IMR-90 (cell line): ENCODE data around the gene EVA1A. TPM values are rescaled to one million over a fixed set of nuclear protein-coding genes. Genes with fewer than 3 reads are reported as not detected.

Experiments
- ATAC-seq: fragments of 200-7000 bp; cut with Tn5 transposase; 2 replicates; pipeline ENCODE4 v1.9.1; 2020; ENCODE audit warnings: low read depth, mild to moderate bottlenecking, moderate library complexity
- BruUV-seq: library from RNA; stranded (reverse); fragments of 400-500 nt; replicated peaks from 2 replicates; lab custom pipeline; 2021; lab: Mats Ljungman, UMichigan
- CTCF ChIA-PET: fragments of 300-600 bp; formaldehyde crosslinking; extraction: SDS; loops from one replicate; lab custom pipeline; 2021; ENCODE audit warnings: antibody characterized with exemption; lab: Yijun Ruan, JAX
- POLR2A ChIA-PET: fragments of 300-600 bp; sonication (Branson Sonifier 250); formaldehyde crosslinking; loops from one replicate; lab custom pipeline; 2022; ENCODE audit warnings: antibody characterized with exemption; ENCODE audit not compliant: unreplicated experiment; lab: Charles Lee
- DNase-seq: peaks from one replicate; pipeline ENCODE4 v3.0.0; 2013
- H2AFZ ChIP-seq: replicated peaks from 2 replicates; pipeline ENCODE3; 2013; ENCODE audit warnings: low read length, mild to moderate bottlenecking; ENCODE audit not compliant: poor library complexity
- H2AK5ac ChIP-seq: 2 replicates; pipeline ENCODE4 v1.6.1; 2013; ENCODE audit warnings: low read depth, low read length, inconsistent platforms
- H2AK9ac ChIP-seq: replicated peaks from 2 replicates; pipeline ENCODE3; 2013; ENCODE audit warnings: mild to moderate bottlenecking, low read depth, low read length, moderate library complexity; ENCODE audit not compliant: poor library complexity
- H2BK120ac ChIP-seq: 2 replicates; pipeline ENCODE4 v1.6.1; 2013; ENCODE audit warnings: low read depth, low read length, inconsistent platforms
- H2BK15ac ChIP-seq: 3 replicates; pipeline ENCODE4 v1.6.1; 2013; ENCODE audit warnings: low read depth, low read length, inconsistent platforms
- H2BK20ac ChIP-seq: 2 replicates; pipeline ENCODE4 v1.6.1; 2013; ENCODE audit warnings: low read depth, mild to moderate bottlenecking, inconsistent platforms, low read length, moderate library complexity
- H2BK5ac ChIP-seq: 2 replicates; pipeline ENCODE4 v1.6.1; 2013; ENCODE audit warnings: mild to moderate bottlenecking, low read depth, low read length, inconsistent platforms; ENCODE audit not compliant: poor library complexity, severe bottlenecking
- H3K14ac ChIP-seq: replicated peaks from 2 replicates; pipeline ENCODE4 v1.6.1; 2013; ENCODE audit warnings: low read depth, low read length, inconsistent platforms
- H3K18ac ChIP-seq: 2 replicates; pipeline ENCODE4 v1.6.1; 2013; ENCODE audit warnings: low read depth, low read length, control low read depth
- H3K23ac ChIP-seq: 2 replicates; pipeline ENCODE4 v1.6.1; 2013; ENCODE audit warnings: low read depth, low read length, inconsistent platforms
- H3K27ac ChIP-seq: 2 replicates; pipeline ENCODE4 v1.5.1; 2013; ENCODE audit warnings: mild to moderate bottlenecking, control low read depth, low read length; ENCODE audit not compliant: insufficient read depth
- H3K27me3 ChIP-seq: 2 replicates; pipeline ENCODE4 v1.6.1; 2013; ENCODE audit warnings: low read length; ENCODE audit not compliant: control insufficient read depth, insufficient read depth
- H3K36me3 ChIP-seq: 2 replicates; pipeline ENCODE4 v1.6.1; 2013; ENCODE audit warnings: low read length, mixed read lengths; ENCODE audit not compliant: control insufficient read depth, insufficient read depth
- H3K4ac ChIP-seq: 2 replicates; pipeline ENCODE4 v1.6.1; 2013; ENCODE audit warnings: low read depth, low read length, inconsistent platforms
- H3K4me1 ChIP-seq: 2 replicates; pipeline ENCODE4 v1.6.1; 2013; ENCODE audit warnings: low read length, mixed read lengths; ENCODE audit not compliant: control insufficient read depth, insufficient read depth
- H3K4me2 ChIP-seq: 2 replicates; pipeline ENCODE4 v1.6.1; 2013; ENCODE audit warnings: low read depth, mild to moderate bottlenecking, control low read depth, low read length, moderate library complexity
- H3K4me3 ChIP-seq: 2 replicates; pipeline ENCODE4 v1.5.1; 2013; ENCODE audit warnings: low read depth, mild to moderate bottlenecking, control low read depth, low read length, moderate library complexity; ENCODE audit not compliant: insufficient read depth
- H3K56ac ChIP-seq: 2 replicates; pipeline ENCODE4 v1.6.1; 2013; ENCODE audit warnings: low read length, inconsistent platforms; ENCODE audit not compliant: insufficient read depth; ENCODE audit errors: extremely low read depth
- H3K79me1 ChIP-seq, 2 experiments: 2 replicates each; pipeline ENCODE4 v1.6.1; 2013; ENCODE audit warnings: low read length in 2 of 2, inconsistent platforms in 1 of 2, low read depth in 1 of 2
- H3K9ac ChIP-seq: 2 replicates; pipeline ENCODE4 v1.6.1; 2013; ENCODE audit warnings: low read depth, low read length, control low read depth
- H3K9me1 ChIP-seq: 2 replicates; pipeline ENCODE4 v1.6.1; 2013; ENCODE audit warnings: low read length, inconsistent platforms; ENCODE audit not compliant: insufficient read depth
- H3K9me3 ChIP-seq: 2 replicates; pipeline ENCODE4 v1.6.1; 2013; ENCODE audit warnings: low read length; ENCODE audit not compliant: control insufficient read depth, insufficient read depth
- H4K20me1 ChIP-seq: 2 replicates; pipeline ENCODE4 v1.6.1; 2013; ENCODE audit warnings: low read length, inconsistent platforms; ENCODE audit not compliant: insufficient read depth
- H4K5ac ChIP-seq: 2 replicates; pipeline ENCODE4 v1.6.1; 2013; ENCODE audit warnings: mild to moderate bottlenecking, low read depth, low read length, control low read depth
- H4K8ac ChIP-seq, 2 experiments: 2 replicates each; pipeline ENCODE4 v1.6.1; 2013; ENCODE audit warnings: low read depth in 2 of 2, low read length in 2 of 2, control low read depth in 1 of 2, inconsistent platforms in 1 of 2
- H4K91ac ChIP-seq: 2 replicates; pipeline ENCODE4 v1.6.1; 2013; ENCODE audit warnings: low read depth, low read length, inconsistent platforms; ENCODE audit not compliant: insufficient read depth
- CHD1 ChIP-seq: IDR thresholded peaks from 2 replicates; pipeline ENCODE4 v1.6.1; 2012; ENCODE audit warnings: low read depth, low read length, improper control_type of control experiment
- ELK1 ChIP-seq: fragments of 150-350 bp; IDR thresholded peaks from 2 replicates; pipeline ENCODE4 v1.6.1; 2016; ENCODE audit warnings: low read depth, mild to moderate bottlenecking, low read length, moderate library complexity, borderline replicate concordance
- MAFK ChIP-seq: IDR thresholded peaks from 2 replicates; pipeline ENCODE4 v1.6.1; 2012; ENCODE audit warnings: low read depth, low read length, improper control_type of control experiment
- NFE2L2 ChIP-seq: fragments of 150-350 bp; IDR thresholded peaks from 2 replicates; pipeline ENCODE4 v1.6.1; 2016; ENCODE audit warnings: low read depth, mild to moderate bottlenecking, low read length
- RCOR1 ChIP-seq: IDR thresholded peaks from 2 replicates; pipeline ENCODE4 v1.6.1; 2012; ENCODE audit warnings: mild to moderate bottlenecking, low read length, improper control_type of control experiment; ENCODE audit not compliant: insufficient replicate concordance
- SMC3 ChIP-seq: fragments of 150-350 bp; IDR thresholded peaks from 2 replicates; pipeline ENCODE4 v1.6.1; 2016; ENCODE audit warnings: low read depth, mild to moderate bottlenecking, antibody characterized with exemption, low read length, moderate library complexity
- dilution Hi-C: fragments of 300-500 bp; cut with HindIII; formaldehyde crosslinking; loops from one replicate; pipeline ENCODE4 v1.14.3; 2018; ENCODE audit warnings: low sequenced_read_pairs; ENCODE audit not compliant: unreplicated experiment
- in situ Hi-C: fragments of 300-500 bp; cut with MboI; formaldehyde crosslinking; loops from 3 replicates; pipeline ENCODE4 v1.14.3; 2019; ENCODE audit warnings: low sequenced_read_pairs, inconsistent platforms, mixed read lengths
- intact Hi-C: fragments of 100-400 bp; cut with micrococcal nuclease; formaldehyde crosslinking; loops from 2 replicates; pipeline ENCODE4 v1.10.0; 2022
- polyA plus RNA-seq, 3 experiments: library from polyadenylated mRNA; depleted of rRNA; stranded (reverse); fragments of >200 nt; gene quantifications; 2 replicates each; pipeline ENCODE4 v1.2.3, GENCODE V29; 2012; ENCODE audit warnings: low replicate concordance in 1 of 3
- total RNA-seq: library from RNA; depleted of rRNA; stranded (reverse); fragments of >200 nt; gene quantifications from 2 replicates; pipeline ENCODE4 v1.2.3, GENCODE V29; 2012

Gene EVA1A
- total and polyA plus RNA-seq, 2 of the 4 experiments (the other 2 are of a cell fraction) = 54.5 to 93.7 TPM

GRCh38 chr2:75579186-75579585, 18.4 kb upstream of the EVA1A start:
- H3K23ac ChIP-seq = no peak overlapping the region
- no peaks in the 10 kb centered on the region for H3K9me3 ChIP-seq
- H2AK5ac ChIP-seq = no peak overlapping the region; the same call in 1 of the 2 replicates
- intact Hi-C loops (no loop called here), dilution Hi-C loops (no loop called here), in situ Hi-C loops (no loop called here)
- no peak overlapping the region for H2BK5ac ChIP-seq
- H3K4me2 ChIP-seq = no peak overlapping the region
- CTCF ChIA-PET = no interaction called here
- no peak overlapping the region for H2BK20ac ChIP-seq
- H3K27me3 ChIP-seq = no peaks in the 10 kb centered on the region
- no peak overlapping the region for H3K14ac ChIP-seq
- POLR2A ChIA-PET = no interaction called here
- no peaks in the 10 kb centered on the region for H3K9me1 ChIP-seq
- no peak overlapping the region for H2AFZ ChIP-seq
- H3K4me3 ChIP-seq = no peak overlapping the region
- H3K18ac ChIP-seq = no peak overlapping the region
- H3K4ac ChIP-seq = no peak overlapping the region
- peaks cover 0 to 3% of the 10 kb centered on the region in 2 experiments; a peak in 1 of 4 replicates for H3K79me1 ChIP-seq
- TF ChIP-seq ELK1 (no peak), NFE2L2 (no peak), CHD1 (no peak), MAFK (no peak), RCOR1 (no peak), SMC3 (no peak)
- no peak overlapping the region for H3K9ac ChIP-seq
- no peak overlapping the region; the same call in 1 of the 2 replicates for H2BK120ac ChIP-seq
- no peak overlapping the region for H3K27ac ChIP-seq
- no peak overlapping the region for H2AK9ac ChIP-seq
- no peak for ATAC-seq
- no TSS peak for BruUV-seq
- H3K56ac ChIP-seq = no peak overlapping the region
- no peaks in the 10 kb centered on the region for H4K20me1 ChIP-seq
- H4K5ac ChIP-seq = no peak overlapping the region
- H4K8ac ChIP-seq = no peak overlapping the region
- no peak for DNase-seq
- H3K4me1 ChIP-seq = no peaks in the 10 kb centered on the region
- no peaks in the 10 kb centered on the region for H3K36me3 ChIP-seq
- no peak overlapping the region for H4K91ac ChIP-seq
- H2BK15ac ChIP-seq = no peak overlapping the region
